Skin of body (tissue), 2 donors: ENCODE measurements around the gene DCTN1. TPM values are rescaled to one million over a fixed set of nuclear protein-coding genes. Genes with fewer than 3 reads are reported as not detected.
A peak's percentile ranks its signal among the peaks of the same experiment; 100 is the strongest.

Source experiments
- DNase-seq: peaks from one replicate; lab custom pipeline; 2025; lab: John Stamatoyannopoulos, UW
- total RNA-seq: library from RNA; depleted of rRNA; stranded (reverse); fragments of >200 nt; gene quantifications from one replicate; pipeline ENCODE4 v1.2.3, GENCODE V29; 2014

Gene DCTN1
- total RNA-seq, 1 donor from 2014 or later = 59.2 TPM

GRCh38 chr2:74414441-74414840, 34.3 kb upstream of the DCTN1 start:
- DNase-seq = no peak

GRCh38 chr2:74413001-74413698, 33.0 kb upstream of the DCTN1 start:
- DNase-seq = no peak

DNA sequence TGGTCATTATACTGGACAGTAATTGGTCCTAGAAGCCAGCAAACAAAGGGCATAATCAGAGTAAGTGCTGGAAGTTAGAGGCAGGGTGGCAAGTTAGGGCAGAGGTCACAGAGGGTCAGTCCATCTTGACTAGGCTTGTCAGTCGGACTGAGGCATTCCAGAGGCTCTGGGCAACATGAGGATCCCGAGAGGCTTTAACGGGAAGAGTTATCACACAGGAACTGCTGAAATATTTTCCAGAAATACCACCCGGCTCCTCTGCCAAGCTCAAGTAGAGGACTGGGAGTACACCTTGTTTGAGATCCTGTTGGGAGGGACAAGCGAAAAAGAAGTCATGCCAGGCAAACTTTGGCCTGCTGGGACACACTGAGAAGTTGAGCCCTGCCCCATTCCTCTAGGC, 27.6 kb upstream of the DCTN1 start:
- DNase-seq = no peak

DNA sequence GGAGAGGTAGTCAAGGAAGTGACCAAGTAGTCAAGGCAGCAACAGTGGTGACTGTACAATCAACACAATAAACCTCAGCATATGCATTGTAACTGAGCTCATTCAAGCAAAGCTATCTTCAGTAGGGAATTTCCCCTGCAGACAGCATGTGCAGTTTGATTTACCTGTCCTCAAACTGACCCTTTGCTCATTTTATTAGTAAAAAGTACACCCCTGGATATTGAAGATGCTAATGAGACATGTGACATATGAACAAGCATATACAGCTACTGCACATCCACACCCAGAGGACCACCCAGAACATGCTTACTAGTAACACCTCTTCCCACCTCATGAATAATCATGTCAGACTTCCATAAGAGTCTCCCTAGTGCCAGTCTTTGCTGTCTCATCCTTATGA, 25.9 kb upstream of the DCTN1 start:
- DNase-seq = no peak

DNA sequence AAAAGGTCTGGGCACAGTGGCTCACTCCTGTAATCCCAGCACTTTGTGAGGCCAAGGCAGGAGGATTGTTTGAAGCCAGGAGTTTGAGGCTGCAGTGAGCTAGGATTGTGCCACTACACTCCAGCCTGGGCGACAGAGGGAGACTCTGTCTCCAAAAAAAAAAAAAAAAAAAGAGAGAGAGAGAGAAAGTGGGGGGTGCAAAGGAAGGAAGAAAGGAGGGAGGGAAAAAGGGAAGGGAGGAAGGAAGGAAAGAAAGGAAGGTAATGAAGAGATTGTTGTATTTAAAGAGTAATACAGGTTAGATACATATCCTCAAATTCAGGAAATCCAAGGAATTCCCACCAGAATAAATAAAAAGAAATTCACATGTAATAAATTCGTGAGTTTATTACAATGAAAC, 21.8 kb upstream of the DCTN1 start:
- no peak for DNase-seq

DNA sequence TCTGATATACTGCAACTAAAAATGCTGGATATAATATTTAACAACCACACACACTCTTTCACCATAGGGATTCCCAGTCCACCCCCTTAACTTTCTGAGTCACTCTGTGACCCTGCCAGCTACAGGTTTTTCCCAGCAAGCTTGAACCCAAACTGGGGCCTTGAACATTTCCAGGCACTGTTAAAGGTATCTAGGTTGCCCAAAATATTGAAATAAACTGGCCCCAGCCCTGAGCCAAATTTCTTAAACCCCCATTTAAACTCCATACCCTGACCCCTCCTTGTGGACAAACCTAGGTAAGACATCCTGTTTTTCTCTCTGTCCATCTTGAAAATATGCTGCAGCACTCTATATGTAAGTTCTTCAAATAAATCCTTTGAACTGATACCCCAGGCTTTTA, 19.7 kb upstream of the DCTN1 start:
- DNase-seq = no peak

- DNase-seq = no peak
Observed at GRCh38 chr2:74396149-74396548, 16.0 kb upstream of the DCTN1 start.

DNA sequence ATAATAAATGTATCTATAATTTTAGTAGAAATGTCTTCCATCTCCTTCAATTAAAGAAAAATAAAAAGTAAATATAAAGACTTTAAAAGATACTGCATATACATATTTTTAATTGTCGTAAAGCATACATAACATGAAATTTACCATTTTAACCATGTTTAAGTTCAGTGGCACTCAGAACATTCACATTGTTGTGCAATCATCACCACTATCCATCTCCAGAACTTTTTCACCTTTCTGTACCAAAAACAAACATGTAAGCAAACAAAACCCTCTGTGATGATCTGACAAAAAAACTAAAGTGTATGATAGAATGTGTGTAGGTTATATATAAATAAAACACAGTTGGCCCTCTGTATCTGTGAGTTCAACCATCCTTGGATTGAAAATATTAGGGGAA, 13.4 kb upstream of the DCTN1 start:
- no peak for DNase-seq

DNA sequence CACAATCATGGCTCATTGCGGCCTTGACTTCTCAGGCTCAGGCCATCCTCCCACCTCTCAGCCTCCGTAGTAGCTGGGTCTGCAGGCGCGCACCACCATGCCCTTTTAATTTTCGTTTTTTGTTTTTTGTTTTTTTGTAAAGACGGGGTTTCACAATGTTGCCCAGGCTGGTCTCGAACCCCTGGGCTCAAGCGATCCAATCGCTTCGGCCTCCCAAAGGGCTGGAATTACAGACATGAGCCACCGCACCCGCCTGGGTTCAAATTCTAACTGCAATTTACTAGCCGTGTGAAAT, 12.3 kb upstream of the DCTN1 start:
- no peak for DNase-seq

DNA sequence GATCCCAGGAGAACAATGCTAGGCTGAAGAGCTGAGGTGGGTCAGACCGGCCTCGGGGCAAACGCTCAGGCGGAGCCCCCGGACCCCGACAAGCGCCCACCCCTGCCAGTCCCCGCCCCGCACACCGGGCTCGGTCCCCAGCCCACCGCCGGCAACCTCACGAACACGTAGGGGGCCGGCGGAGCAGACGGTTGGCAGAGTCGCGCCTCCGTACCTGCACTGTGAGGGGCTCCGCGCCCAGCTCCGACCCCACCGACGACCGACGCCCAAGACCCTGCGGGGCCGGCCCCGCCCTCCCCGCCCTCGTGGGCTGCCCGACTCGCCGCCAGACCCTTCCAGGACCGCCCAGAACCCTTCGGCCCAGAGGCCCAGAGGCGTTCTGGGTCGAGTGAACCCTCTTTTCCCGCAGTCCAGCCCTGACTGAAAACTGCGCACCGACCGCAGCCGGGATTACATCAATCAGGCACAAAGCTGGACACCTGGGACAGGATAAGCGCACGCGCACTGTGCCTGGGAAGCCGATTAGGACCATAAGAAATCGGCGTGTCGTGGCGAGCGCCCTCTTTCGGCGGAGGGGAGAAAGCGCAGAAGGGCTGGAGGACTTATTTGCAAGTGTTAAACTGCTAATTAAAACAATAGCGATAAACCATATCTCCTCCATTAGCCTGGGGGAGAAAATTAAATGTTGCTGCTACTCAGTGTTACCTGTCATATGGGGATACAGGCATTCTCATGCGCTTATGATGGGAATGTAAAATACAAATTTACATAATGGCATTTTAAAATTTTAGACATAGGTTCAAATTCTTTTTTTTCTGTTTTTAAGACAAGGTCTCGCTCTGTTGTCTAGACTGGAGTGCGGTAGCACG, 11.7 kb upstream of the DCTN1 start:
- peak; percentile 95 for DNase-seq

DNA sequence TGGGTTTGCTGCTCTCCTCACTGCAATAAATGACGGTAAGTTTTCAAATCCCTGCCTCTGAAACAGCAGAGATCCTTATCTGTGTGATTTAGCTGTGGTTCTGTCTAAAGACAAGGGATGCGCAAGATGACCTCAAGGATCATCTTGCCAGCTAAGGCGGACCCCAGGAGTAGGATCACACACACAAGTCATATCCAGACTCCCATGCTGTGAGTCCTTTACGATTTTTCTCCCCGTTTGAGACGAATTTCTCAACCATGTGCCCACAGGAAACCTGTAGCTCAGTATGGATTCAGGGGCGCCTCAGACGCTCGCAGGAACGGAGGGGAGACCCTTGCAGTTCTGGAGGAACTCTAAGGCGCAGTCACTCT, 11.1 kb upstream of the DCTN1 start:
- no peak for DNase-seq

DNA sequence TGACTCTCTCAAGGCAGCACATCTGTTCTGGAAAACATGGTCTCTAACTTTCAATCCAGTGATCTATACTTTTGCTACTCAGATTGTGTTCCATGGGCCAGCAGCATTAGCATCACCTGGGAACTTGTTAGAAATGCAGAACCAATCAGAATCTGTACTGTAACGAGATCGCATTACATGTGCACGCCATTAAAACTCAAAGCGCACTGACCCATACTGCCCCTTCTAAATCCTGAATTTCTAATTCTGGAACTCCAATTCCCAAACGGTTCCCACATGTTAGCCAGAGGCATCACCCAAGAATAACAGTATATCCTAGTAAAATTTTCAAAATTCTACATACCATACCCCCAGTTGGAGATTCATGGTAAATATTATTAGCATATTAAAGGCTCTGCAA, 10.5 kb upstream of the DCTN1 start:
- DNase-seq = no peak

- no peak for DNase-seq
Observed at GRCh38 chr2:74387346-74387745, 7.2 kb upstream of the DCTN1 start.

DNA sequence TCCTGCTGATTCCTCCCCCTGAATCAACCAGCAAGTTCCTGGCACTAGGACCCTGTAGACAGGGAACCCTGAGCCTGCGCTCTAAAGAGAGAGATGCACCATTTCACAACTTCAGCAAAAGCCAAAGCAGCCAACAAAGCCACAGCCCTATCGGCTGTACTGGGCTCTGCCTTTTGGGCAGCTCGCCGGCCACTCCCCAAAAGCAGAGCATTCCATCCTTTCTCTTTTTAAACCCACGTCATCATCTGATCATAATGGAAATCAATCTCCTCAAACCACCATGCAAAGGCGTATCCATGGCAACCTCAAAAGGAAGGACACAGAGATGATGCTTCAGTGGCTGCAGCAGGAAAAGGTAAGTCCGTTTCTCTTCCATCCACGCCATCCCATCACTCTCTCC, 5.3 kb upstream of the DCTN1 start:
- DNase-seq = no peak

- DNase-seq = no peak
Observed at GRCh38 chr2:74384051-74384450, 3.9 kb upstream of the DCTN1 start.

DNA sequence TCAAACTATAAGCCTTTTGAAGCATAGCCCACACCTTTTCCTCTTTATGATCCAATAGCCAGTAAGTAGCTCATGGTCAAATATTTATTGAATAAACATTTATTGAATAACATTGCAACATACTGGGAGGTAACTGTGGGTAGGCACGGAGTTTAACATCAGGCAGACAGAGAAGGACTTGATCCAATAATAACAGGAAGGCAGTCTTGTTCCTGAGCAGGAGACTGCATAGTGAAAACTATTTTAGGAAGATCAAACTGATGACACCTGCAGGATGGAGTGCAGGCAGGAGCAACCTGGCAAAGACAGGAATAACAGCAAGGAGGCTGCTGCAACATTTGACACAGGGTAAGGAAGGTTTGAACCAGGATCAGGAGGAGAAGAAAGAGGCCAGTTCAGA, 3.1 kb upstream of the DCTN1 start:
- no peak for DNase-seq

DNA sequence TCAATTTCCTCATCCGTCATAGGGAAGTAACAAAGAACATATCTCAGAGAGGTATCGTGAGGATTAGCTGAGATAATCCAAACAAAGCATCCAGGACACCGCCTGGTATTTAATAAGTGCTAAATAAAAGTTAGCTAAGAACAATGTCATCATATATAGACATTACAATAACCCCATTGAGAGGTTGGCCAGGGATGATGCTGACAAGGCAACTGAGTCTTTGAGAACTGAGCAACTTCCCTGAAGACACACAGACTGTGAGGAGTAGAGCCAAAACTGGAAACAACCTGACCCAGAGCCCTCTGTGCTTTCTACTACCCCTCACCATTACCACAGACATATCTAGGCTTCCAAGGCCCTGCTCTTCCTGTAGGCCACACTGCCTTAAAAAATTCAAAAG, 1.6 kb upstream of the DCTN1 start:
- DNase-seq = no peak

DNA sequence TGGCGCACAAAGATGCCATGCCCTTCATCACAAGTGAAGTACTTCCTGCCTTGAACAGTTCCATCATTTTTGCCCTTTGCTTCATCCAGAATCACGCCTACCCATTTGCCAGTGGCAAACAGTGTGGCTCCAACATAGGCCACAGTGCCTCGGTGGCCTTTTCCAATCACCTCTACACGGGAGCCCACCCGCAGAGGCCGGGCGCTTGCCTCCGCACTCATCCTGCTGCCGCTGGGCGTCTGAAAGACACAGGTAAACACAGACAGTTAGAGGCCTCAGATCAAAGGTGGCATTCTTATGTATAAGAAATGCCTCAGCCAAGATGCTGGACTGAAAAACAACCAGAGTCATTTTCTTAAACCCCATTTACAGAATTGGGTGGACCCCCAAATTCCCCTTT, 2.1 kb downstream of the DCTN1 start:
- DNase-seq = no peak

DNA sequence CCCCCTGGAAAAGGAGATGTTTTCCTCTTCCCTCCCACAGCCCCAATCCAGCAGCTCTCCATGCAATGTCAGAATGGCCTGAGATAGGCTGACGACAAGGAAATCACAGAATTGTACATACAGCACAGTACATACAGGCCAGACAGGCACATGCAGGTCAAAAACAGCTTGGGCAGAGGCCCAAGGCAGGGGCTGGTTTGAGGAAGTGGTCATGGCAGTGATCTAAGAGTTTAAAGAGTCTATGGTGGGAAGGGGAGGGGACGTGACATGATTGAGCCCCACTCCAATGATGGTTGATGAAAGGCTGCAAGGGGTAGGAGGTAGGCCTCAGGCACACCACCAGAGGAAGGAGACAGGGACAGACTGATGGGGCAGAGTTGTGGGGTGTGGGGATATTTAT, 4.3 kb downstream of the DCTN1 start:
- DNase-seq = no peak

DNA sequence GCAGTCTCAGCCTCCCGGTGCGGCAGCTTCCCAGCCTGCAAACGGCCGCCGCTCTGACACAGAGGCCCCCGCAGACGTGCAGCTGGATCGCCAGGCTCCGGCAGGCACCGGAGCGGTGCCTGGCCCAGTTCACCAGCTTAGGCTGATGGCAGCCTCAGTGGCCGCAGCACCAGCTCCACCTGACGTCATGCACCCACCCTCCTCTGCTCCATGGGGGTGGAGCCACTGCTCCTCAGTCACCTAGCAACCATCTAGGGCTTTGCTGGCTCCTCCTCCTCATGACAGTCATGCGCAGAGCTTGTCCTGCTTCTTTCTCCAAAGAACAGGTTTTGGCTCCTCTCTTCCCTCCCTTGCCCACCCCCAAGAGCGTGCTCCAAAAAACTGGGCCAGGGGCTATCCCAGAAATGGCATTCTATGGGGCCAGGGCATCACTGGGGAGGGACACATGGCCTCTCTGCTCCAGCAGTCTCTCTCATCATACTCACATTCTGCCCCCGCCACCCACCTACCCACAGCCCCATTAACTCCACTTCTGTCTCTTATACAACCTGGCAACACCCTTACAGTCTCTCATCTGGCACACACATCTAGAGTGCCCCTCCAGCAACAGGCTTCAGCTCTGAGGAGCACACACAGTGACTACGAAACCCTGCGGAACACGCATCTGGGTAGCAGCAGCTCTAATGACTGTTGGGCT, 5.5 kb downstream of the DCTN1 start:
- no peak for DNase-seq

- no peak for DNase-seq
Observed at GRCh38 chr2:74373985-74374384, 6.1 kb downstream of the DCTN1 start.

DNA sequence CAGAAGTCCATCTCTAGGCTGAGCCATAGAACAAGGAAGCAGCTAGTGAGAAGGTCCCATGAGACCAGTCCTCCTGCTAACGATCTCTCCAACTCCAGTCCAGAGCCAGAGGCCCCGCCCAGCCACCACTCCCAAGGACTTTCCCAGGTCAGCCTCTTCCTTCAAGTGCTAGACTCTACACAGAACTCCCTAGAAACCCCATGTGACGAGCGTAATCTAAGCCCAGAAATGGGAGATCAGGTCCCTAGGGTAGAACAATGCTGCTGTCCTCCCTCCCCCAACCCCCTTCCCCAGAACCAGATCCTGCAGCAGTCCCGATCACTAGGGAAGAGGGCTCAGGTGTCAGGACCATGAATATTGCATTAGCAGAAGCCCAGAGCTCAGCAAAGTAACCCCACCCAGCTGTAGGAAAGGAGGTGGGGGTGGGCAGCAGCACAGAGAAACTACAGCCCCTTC, 6.9 kb downstream of the DCTN1 start:
- no peak for DNase-seq

GRCh38 chr2:74372674-74373073, 7.4 kb downstream of the DCTN1 start:
- DNase-seq = no peak
